Medulla oblongata (tissue), 1 donor: ENCODE results near the gene GRM4.

Source experiments
- DNase-seq: peaks from one replicate; pipeline ENCODE4 v3.0.0-alpha.2; 2015; ENCODE audit errors: extremely low spot score

GRM4 gene

DNA sequence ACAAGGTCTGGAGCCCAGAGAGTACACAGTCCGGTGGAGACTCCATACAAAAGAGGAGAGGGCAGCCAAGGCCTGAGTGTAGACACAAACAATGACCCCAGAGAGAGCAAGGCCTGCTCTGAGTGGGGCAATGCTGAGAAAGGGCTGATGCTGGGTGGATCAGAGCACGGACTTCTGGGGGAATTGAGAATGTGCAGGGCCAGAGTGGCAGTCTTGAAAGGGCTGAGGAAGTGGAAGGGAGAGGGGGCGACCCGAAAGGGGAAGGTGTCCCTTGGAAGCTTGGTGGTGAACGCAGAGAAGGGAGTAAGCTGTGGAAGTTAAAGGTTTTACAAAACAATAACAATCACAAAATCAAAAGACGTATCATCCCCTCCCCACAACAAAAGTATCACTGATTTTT lies 12.0 kb upstream of the GRM4 start:
- DNase-seq = no peak

DNA sequence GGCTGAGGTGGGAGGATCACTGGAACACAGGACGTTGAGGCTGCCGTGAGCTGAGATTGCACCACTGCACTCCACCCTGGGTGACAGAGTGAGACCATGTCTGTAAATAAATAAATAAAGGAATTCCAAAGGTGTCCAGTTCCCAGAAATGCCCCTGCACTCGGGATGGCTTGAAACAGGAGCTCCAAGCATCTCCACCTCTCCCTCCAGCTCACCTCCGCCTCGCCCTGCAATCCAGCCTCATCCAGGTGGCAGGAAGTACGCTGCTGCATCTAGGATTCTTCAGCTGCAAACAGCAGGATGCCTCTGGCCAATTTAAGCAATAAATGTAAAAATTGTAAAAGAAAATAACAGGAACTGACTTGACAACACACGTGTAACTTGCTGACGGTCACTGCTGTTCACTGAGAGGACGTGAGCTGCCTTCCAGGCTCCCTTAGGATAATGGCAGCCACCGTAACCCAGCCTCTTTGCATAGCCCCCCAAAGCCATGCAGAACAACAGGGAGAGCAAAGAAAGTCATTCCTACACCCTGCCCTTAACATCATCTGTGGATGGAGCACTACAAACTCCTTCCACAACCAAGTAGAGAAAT lies 11.4 kb upstream of the GRM4 start:
- no peak for DNase-seq

DNA sequence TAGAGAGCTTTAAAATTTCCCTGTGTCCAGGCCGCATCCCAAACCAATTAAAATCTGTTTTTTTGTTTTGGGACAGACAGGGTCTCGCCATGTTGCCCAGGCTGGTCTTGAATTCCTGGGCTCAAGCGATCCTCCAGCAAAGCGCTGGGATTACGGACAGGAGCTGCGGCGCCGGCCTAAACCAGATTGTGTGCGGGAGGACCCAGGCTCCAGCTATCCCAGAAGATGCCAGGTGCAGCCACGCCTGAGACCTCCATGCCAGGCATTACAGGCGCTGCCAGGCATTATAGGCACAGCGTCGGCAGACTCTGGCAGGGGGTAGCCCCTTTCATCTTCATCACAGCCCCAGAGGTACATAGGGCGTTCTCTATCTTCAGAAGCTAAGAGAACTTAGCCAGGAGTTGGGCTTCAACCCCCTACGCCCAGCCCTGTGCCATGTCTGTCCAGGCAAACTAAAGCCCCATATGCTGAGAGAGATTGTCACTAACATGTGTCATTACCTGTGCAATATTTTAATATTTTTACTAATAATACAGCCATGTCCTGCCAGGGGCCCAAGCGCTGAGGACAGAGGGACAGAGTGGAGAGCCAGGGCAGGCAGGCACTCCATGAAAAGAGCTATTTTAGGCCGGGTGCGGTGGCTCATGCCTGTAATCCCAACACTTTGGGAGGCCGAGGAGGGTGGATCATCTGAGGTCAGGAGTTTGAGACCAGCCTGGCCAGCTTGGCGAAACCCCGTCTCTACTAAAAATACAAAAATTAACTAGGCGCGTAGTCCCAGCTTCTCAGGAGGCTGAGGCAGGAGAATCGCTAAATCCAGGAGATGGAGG lies 9.8 kb upstream of the GRM4 start:
- DNase-seq = no peak

DNA sequence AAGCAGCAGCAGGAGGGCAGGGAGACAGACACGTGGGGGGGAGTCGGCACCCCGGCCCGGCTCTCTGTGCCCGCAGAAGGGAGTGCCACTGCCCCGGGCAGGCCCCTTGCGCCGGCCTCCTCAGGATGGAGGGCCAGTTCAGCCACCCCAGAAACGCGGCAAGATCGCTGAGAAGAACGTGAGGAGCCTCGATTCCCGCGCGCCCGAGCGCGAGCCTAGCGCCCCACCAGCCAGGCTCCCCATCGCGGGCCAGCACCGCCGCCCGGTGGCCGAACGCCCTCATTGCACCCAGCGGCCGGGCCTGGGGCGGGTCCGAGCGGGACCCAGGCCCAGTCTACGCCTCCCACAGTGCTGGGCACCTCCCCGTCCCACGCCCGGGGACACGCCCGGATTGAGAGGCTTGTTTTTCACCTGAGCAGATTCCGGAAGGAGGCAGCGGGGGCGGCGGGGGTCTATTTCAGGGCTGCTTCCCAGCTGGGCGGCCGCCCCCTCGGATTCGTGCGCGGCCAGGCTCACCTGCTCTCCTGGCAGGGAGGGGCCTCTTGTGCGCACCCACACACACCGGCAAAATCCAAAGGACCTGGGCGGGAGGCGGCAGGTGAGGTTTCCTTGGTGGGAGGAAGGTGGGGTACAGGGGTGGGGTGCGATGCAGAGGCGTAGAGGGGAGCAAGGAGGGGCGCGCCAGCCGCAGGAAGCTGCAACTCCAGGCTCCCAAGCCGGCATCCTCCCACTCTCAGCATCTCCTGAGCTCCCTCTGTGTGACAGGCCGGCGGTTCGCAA lies 9.0 kb upstream of the GRM4 start:
- DNase-seq = peak; percentile 10

DNA sequence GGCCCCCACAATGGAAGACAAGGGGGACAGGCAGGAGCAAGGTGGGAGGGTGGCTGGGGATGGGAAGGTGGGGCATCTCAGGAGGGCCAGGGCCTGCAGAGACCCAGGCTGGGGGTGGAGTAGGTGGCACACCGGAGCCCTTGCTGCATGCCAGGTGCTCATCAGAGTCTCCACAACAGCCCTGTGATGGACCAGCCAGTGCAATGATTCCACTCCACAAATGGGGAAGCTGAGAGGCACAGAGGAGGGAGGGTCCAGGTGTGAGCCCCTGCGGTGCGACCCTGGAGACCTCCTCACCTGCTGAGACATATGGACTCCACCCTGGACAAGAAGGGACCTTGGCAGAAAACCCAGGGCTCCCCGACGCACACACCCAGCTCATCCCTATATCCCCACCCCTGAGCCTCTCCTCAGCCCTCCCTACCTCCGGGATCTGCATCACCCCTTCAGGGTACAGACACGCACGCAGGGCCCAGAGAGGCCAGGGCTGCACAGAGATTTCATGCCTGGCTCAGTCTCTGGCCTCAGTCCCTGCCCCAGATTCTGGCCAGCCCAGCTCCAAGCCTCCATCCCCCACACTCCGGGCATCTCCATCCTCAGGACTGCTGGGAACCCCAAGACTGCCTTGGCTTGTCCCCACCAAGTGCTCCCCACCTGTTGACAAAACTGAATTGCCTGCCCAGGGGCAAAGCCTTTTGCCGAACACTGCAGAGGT lies 7.1 kb upstream of the GRM4 start:
- no peak for DNase-seq

DNA sequence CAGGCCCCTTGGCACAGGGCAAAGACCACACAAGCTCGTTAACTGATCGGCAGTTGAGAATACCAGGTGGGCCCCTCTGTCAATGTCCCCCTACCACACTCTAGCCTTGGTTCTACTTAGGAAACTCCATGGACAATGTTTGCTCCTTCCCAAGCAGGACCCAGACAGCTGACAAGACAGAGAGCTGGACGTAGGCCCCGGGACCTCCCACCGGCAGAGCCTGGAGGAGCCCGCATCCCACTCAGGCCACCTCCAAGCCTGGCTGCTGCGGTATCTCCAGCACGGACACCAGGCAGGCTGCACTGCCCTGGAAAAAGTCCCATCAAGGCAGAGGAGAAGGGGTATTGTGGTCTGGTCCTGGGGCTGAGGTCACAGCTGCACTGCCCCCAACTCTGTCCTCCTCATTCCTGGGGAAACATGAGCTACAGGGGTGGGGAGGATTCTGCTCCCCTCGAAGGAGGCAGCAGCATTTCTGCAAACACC lies 6.2 kb upstream of the GRM4 start:
- no peak for DNase-seq

DNA sequence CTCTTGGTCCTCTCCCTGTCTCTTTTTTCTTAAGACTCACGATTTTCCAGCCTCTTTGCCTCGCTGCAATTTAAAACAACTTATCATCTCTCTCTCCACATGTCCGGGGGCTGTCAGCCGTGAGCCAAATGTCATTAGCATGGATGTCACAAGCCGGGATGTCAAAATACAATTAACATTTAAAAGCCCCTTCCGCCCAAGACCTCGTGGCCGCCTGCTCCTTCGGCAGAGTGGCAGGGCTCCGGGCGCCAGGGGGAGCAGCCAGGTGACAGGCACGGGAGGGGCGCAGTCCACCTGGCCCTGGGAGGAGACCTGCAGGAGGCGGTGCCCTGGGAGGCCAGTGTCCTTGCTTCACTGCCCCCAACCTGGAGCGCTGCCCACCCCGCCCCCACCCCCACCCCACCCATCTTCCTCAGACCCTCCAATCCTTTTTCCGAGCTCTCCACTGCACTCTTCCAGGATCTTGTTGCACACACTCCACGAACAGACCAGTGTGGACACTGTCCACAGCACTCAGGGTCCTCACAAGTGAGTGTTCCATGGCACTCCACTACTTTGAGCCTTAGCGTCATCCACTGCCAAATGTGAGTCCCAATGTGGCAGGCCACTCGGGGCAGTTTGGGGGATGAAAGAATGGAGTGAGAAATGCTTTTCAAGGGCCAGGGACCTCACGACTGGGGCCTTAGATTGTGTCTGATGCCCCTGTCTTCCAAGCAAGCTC lies 5.6 kb upstream of the GRM4 start:
- DNase-seq = no peak

DNA sequence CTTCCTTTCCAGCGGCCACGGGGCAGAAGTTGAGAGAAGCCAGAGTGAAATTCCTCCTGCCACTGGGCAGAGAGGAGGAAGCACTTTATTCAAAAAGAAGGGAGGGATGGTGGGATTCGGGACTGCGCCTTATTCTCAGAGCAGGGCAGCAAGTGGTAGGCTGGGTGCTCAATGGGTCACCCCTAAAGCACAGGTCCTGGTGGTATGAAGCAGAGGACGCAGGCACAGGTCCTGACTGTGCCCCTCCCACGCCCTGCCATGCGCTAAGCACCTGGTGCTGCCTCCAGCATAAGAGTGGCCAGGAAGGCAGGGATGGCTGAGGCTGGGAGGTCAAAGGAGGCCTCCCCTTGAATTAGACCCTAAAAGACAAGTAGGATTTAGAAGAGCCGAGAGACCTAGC lies 4.9 kb upstream of the GRM4 start:
- no peak for DNase-seq

DNA sequence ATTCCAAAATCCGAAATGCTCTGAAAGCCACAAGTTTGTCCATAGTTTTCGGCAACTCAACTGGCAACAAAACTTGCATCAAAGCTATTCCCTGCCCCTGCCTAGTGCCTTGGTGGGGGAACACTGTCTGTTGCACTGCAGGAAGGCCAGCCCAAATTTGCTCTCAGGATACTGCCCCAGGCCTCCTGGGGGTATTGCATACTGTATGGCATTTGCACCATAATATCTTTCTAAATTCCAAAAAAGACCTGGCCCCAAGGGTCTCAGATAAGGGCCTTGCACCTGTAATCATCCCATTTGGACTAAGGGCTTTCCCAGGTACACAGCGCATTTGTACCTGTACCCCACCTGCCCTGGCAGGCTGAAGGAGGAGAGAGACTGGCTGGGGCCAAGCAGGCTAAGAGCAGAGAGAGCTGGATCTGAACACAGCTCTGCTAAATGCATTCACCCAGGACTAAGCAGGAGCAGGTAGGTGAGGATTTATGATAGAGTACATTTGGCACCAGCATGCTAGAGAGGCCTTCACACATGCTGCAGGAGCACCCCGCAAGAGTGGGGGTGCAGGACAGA lies 4.0 kb upstream of the GRM4 start:
- no peak for DNase-seq

DNA sequence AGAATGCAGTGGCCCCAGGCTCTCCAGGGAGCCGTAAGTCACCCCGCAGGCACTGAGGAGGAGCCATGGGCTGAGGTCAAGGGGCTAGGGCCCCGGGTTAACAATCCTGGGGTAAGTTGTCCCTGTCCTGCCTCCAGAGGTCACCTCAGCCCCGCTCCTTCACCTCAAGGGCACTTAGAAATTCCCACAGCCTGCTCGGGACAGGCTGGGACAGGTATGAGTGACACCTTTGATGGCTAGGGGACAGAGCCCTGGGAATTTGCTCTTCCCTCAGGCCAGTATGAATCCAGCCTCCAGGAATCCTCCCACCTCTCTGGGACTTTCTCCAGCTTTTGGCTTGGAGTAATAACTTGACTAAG lies 3.5 kb upstream of the GRM4 start:
- DNase-seq = no peak

DNA sequence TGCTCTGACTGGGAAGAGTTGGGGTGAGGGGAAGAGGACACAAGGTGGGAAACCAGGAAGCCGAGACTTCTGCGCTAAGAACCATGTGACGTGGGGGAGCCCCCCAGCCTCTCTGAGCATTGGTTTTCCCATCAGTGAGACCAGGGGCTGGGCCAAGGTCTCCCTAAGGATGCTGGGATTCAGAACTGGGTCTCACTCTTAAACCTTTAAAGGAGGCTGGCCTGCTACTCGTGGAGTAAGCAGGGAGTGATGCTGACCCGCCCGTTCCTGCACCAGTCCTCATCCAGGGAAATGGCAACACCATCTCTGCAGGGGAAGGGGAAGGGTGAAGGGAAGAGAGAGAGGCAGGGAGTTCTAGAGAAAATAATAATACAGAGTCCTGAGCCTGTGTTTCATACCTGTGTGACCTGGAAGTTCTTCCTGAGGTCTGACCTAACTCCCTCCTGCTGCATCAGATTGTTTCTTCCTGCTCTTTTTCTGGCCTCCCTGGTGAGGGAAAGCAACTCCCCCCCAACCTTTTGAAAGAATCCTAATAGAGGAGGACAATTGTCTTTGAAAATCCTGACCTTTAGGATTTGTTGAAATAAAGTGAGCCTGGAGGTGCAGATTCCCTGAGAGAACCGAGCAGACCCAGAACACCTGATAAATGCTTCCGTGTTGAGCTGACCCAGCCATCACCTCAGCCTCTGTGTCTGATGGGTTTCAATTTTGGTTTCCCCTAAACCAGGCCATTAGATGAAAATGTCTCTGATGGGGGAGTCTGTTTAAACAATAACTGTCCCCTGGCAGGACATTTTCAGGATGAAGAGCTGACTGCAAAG lies 3.0 kb upstream of the GRM4 start:
- no peak for DNase-seq

DNA sequence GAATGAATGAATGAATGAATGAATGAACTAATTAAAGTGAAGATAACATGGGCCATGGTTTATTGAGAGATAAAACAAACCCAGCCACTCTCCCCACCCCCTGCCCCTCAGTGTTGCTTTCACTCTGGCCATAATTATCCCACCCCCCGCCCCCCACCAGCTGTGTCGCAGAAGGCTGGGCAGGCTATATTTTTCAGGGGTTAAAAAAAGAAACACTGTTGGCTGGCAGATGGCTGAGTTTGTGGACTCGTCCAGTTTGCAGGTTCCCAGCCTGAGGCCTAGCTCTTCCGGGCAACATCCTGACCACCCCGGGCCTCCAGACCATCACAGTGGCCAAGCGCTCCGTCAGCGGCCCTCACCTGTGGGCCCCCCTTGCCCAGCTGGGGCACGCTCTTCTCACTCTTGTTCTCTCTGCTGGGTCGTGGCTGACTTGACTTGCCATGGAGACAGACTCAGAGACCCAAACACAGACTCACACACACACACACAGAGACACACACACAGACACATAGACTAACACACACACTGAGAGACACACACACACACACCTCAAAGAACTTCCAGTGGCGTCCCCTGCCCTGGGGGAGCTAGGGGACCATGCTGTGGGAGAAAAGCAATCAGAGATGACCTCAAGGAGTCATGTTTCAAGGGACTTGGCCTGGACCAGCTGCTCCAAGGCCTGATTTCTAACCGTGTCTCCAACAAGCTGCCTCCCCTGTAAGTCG lies 2.2 kb upstream of the GRM4 start:
- no peak for DNase-seq

DNA sequence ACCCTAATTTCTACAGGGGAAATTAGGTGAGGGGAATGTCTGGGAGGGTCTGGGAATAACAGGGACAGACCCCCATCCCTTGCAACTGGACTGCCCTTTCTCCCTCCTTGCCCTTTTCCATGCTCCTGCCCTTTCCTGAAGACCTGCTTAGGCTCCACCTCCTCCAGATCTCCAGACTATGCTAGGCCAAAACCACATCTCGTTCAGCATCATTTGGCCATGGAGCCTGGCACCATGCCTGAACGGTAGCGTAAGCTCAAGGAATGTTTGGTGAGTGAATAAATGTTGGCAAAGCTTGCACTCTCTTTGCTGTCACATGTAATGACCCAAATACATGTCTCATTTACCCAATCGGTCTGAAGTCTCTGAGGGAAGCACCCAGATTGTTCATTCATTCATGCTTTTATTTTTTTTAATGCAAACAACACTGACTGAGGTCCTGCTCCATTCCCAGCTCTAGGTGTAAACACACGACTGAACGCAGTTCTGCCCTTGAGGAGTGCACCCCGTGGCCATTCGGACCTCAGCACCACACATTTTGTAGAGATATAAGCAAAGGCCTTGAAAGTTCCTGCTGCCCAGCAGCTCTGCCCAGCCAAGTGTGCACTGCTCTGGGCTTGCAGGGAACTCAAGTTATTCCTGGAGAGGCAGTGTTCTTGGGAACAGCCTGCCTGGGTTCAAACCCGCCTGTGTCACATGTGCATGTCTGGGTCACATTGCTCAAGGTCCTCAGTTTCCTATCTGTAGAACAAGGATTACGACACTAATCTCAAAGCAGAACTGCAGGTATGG lies 1.1 kb upstream of the GRM4 start:
- DNase-seq = no peak

DNA sequence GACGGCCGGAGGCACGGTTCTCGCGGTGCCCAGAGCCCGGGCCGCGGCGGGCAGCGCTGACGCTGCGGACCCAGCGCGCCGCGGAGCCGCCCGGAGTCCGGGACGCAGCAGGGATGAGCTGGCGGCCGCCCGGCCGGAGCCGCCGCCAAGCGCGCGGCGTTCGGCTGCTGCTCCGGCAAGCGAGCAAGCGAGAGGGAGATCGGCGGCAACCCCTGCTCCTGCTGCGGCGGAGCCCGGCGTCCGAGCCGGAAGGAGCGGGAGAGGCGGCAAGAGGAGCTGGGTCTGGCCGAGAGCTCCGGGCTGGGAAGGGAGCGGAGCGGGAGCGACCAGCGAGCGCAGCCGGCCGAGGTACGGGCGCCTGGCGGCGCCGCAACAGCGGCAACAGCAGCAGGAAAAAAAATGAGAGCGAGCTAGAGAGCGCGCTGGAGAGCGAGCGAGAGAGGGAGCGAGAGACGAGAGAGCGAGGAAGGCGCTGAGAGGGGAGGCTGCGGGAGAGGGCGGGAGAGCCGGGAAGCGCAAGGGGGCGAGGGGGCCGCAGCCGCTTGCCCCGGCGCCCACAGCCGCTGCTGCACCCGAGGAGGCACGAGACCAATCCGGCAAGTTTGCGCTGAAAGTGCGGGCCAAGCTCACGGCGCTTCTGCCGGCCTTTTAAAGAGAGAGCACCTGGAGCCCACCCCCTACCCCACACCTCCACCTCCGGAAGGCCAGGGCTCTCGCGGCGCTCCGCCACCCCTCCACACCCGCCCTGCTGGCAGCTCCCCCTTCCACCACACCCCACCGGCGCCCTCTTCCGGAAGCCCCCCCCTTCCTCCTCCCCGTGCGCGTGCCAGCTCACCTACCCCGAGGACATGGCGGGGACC lies 496 bp downstream of the GRM4 start:
- DNase-seq = no peak

DNA sequence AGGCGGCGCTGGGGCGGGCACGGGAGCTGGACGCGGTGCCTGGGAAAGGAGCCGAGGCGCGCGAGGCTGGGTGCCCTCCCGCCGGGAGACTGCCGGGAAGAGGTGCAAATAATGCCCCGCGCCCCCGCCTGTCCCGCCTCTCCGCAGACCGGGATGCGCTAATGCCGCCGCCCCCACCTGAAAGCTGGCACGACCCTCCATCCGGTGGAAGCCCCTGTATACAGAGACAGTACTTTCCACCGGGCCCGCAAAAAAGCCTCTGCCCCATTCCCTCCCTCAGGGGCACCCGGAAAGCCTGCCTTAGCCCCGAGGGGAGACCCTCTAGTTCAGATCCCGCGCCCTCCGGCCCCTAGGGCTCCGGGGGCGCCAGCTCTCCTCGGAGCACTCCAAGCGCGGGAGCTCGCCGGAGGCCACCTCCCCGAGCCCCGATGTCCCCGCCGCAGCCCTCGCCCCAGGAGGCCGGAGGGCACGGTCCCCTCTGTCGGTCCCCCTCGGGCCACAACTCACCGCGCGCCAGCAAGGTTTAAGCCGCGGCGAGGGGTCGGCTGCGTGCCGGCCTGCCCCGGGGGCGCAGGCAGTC lies 1.2 kb downstream of the GRM4 start:
- DNase-seq = no peak

DNA sequence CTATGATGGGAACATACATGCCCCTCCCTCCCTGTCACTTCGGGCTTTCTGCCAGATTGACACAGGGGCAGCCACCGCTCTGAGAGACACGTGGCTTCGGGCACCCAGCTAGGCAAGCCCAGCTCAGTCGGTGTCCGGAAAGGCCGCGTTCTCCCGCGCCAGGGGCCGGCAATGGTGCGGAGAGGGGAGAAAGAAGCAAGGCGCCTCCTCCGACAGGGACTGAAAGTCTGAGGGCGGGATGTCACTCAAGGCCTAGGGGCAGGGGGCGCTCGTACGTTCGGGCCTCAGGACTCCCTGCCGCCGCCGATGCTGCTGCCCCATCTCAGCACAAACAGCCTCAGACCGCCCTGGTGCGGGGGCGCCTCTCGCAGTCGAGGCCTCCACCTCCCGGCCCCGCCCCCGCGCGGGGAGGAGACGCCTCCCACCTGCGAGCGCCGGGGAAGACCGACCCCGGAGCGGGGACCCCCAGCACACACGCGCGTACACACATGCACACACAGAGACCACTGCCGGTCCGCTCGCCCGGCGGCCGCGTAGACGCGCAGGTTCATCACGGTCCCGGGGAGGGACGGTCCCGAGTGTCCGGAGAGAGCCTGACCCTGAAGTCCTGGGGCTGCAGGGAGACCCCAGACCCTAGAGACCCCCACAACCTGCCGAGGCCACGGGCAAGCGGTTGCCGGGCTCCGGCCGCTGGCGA lies 1.9 kb downstream of the GRM4 start:
- no peak for DNase-seq
